ENCODE results near the gene CCNY. TPM values are rescaled to one million over a fixed set of nuclear protein-coding genes. Genes with fewer than 3 reads are reported as not detected.

CCNY gene
- total and polyA plus RNA-seq, 2 of the 4 experiments (the other 2 are of a cell fraction): 38.0 to 131 TPM

DNA sequence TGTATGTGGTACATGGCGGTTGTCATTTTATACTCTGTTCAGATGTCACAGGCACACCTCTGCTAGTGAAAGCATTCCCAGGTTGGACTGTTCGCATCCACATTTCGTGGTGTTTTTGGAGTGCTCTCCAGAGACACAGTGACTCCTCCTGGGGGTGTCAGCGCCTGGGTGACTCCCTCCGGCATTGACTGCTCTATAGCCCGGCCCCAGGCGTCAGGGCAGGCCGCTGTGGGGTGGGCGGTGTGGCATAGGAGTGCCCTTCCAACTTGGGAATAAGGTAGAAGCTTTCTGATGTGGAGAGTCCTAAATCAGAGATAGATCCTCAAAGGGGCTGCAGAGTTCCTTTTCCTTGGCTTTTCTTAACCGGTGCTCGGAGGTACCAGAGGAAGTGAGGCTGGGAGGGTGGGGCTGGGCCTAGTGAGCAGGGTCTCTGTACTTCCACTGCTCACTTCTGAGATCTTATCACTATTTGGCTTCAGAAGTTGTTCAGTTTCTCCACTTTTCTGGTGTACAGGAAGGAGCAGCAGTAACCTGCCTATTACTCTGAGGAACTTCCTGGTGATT lies 32.3 kb downstream of the CCNY start:
- H3K27ac ChIP-seq (ENCODE audit: insufficient read depth, low read length): no peak overlapping the region
- intact Hi-C loops (cut with micrococcal nuclease): no loop called here
- DNase-seq: no peak

More for the DNA sequence above, 32.3 kb downstream of the CCNY start:
- Histone ChIP-seq H2BK20ac (ENCODE audit: low read depth, low read length) (no peak overlapping the region), H3K56ac (ENCODE audit: extremely low read depth, insufficient read depth, low read length) (no peak overlapping the region), H3K27me3 (ENCODE audit: control insufficient read depth, insufficient read depth, low read length) (no peaks in the 10 kb centered on the region), H2AFZ (replicated peaks; ENCODE audit: low read length, poor library complexity) (no peak overlapping the region), H3K4ac (ENCODE audit: low read depth, low read length) (no peak overlapping the region), H3K36me3 (ENCODE audit: control insufficient read depth, insufficient read depth, low read length) (no peaks in the 10 kb centered on the region), H3K9me3 (ENCODE audit: control insufficient read depth, insufficient read depth, low read length) (no peaks in the 10 kb centered on the region), H3K4me3 (ENCODE audit: insufficient read depth, low read depth, low read length) (no peak overlapping the region), H3K18ac (ENCODE audit: low read depth, low read length) (no peak overlapping the region), H3K4me2 (ENCODE audit: low read depth, low read length) (no peak overlapping the region; the same call in 1 of the 2 replicates), H3K9me1 (ENCODE audit: insufficient read depth, low read length) (peaks cover 25% of the 10 kb centered on the region), H4K91ac (ENCODE audit: insufficient read depth, low read depth, low read length) (no peak overlapping the region), H2BK120ac (ENCODE audit: low read depth, low read length) (no peak overlapping the region), H2BK5ac (ENCODE audit: low read depth, low read length, poor library complexity, severe bottlenecking) (no peak overlapping the region), H2AK5ac (ENCODE audit: low read depth, low read length) (no peak overlapping the region), H3K79me1 (ENCODE audit: low read depth in 1 of 2, low read length in 2 of 2) (peaks cover 22 to 82% of the 10 kb centered on the region in 2 experiments), H2BK15ac (ENCODE audit: low read depth, low read length) (no peak overlapping the region), H4K20me1 (ENCODE audit: insufficient read depth, low read length) (peaks cover 85% of the 10 kb centered on the region), H3K4me1 (ENCODE audit: control insufficient read depth, insufficient read depth, low read length) (peaks cover 10% of the 10 kb centered on the region), H3K14ac (replicated peaks; ENCODE audit: low read depth, low read length) (no peak overlapping the region), H3K9ac (ENCODE audit: low read depth, low read length) (no peak overlapping the region), H3K23ac (ENCODE audit: low read depth, low read length) (no peak overlapping the region), H4K5ac (ENCODE audit: low read depth, low read length) (no peak overlapping the region), H4K8ac (ENCODE audit: low read depth in 2 of 2, low read length in 2 of 2) (no peak overlapping the region; a peak in 1 of 4 replicates), H2AK9ac (replicated peaks; ENCODE audit: low read depth, low read length, poor library complexity) (no peak overlapping the region)
- TF ChIP-seq RAD21 (IDR thresholded peaks at IDR 0.05; ENCODE audit: low read length): no peak
- TF ChIP-seq, protein P1, sequence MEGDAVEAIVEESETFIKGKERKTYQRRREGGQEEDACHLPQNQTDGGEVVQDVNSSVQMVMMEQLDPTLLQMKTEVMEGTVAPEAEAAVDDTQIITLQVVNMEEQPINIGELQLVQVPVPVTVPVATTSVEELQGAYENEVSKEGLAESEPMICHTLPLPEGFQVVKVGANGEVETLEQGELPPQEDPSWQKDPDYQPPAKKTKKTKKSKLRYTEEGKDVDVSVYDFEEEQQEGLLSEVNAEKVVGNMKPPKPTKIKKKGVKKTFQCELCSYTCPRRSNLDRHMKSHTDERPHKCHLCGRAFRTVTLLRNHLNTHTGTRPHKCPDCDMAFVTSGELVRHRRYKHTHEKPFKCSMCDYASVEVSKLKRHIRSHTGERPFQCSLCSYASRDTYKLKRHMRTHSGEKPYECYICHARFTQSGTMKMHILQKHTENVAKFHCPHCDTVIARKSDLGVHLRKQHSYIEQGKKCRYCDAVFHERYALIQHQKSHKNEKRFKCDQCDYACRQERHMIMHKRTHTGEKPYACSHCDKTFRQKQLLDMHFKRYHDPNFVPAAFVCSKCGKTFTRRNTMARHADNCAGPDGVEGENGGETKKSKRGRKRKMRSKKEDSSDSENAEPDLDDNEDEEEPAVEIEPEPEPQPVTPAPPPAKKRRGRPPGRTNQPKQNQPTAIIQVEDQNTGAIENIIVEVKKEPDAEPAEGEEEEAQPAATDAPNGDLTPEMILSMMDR (conservative IDR thresholded peaks at IDR 0.05; ENCODE audit: low read depth, low read length): no peak
- no peak for TF ChIP-seq MAZ (IDR thresholded peaks at IDR 0.05; ENCODE audit: borderline replicate concordance, low read depth, low read length)
- no peak for TF ChIP-seq FOS (IDR thresholded peaks at IDR 0.05; ENCODE audit: low read depth, low read length)
- TF ChIP-seq MAFK (IDR thresholded peaks at IDR 0.05; ENCODE audit: low read depth, low read length): no peak
- TF ChIP-seq, protein P2, sequence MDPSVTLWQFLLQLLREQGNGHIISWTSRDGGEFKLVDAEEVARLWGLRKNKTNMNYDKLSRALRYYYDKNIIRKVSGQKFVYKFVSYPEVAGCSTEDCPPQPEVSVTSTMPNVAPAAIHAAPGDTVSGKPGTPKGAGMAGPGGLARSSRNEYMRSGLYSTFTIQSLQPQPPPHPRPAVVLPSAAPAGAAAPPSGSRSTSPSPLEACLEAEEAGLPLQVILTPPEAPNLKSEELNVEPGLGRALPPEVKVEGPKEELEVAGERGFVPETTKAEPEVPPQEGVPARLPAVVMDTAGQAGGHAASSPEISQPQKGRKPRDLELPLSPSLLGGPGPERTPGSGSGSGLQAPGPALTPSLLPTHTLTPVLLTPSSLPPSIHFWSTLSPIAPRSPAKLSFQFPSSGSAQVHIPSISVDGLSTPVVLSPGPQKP (IDR thresholded peaks at IDR 0.05; ENCODE audit: borderline replicate concordance, low read depth, low read length): no peak
- TF ChIP-seq POLR2A (IDR thresholded peaks at IDR 0.05; ENCODE audit: low read depth, low read length): no peak
- TF ChIP-seq NFE2L2 (IDR thresholded peaks at IDR 0.05; ENCODE audit: low read depth, low read length): no peak
- in situ Hi-C loops (cut with MboI; ENCODE audit: low sequenced_read_pairs) (no loop called here), dilution Hi-C loops (cut with HindIII; ENCODE audit: low sequenced_read_pairs, unreplicated experiment) (no loop called here)
- no TSS peak for BruUV-seq (replicated peaks)
- ChIA-PET CTCF (no interaction called here), POLR2A (ENCODE audit: unreplicated experiment) (no interaction called here)
- ATAC-seq (ENCODE audit: low read depth): no peak
- 94% methylated on average over 8 of the region's 11 CpGs; no CpG with 5 or more reads in 1 of the 2 experiments for WGBS, 2 experiments (ENCODE audit: extremely low coverage in 2 of 2, insufficient read length in 1 of 2)
